ENCODE measurements around the gene PLEKHA7.

DNA sequence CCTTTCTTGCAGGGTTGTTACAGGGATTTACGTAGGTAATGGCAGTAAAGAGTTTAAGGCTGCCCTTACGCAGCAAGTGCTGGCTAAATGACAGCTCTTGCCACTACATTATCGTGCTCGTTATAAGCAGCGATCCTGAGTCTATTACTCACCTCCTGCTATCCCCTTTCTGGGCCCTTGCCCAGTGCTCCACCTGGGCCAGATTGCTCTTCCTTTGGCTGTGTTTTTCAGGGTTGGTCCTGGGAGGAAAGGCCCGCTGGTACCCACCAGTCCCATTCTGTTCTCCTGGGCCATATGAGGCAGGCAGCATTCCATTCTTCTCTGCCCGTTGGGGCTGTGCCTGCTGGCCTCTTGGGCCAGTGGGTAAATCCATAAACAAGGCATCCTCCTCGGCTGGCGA is 188.2 kb downstream of the PLEKHA7 start:
- TF ChIP-seq ESRRG (CRISPR knock-in tag; IDR thresholded peaks at IDR 0.05), result no peak
- TF ChIP-seq OSR1 (CRISPR knock-in tag; IDR thresholded peaks at IDR 0.05), result no peak
- TF ChIP-seq RARB (CRISPR knock-in tag; IDR thresholded peaks at IDR 0.05), result no peak
- TF ChIP-seq, protein P1, sequence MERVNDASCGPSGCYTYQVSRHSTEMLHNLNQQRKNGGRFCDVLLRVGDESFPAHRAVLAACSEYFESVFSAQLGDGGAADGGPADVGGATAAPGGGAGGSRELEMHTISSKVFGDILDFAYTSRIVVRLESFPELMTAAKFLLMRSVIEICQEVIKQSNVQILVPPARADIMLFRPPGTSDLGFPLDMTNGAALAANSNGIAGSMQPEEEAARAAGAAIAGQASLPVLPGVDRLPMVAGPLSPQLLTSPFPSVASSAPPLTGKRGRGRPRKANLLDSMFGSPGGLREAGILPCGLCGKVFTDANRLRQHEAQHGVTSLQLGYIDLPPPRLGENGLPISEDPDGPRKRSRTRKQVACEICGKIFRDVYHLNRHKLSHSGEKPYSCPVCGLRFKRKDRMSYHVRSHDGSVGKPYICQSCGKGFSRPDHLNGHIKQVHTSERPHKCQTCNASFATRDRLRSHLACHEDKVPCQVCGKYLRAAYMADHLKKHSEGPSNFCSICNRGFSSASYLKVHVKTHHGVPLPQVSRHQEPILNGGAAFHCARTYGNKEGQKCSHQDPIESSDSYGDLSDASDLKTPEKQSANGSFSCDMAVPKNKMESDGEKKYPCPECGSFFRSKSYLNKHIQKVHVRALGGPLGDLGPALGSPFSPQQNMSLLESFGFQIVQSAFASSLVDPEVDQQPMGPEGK (CRISPR knock-in tag; IDR thresholded peaks at IDR 0.05; ENCODE audit: borderline replicate concordance), result no peak
- no peak for TF ChIP-seq BACH2 (CRISPR knock-in tag; IDR thresholded peaks at IDR 0.05; ENCODE audit: borderline replicate concordance)
- TF ChIP-seq CSDC2 (CRISPR knock-in tag; IDR thresholded peaks at IDR 0.05), result no peak

All from SK-N-SH treated with all-trans-retinoic acid at 6 μM for 48 hours (cell line).